Upper lobe of left lung (tissue), 6 donors: ENCODE data around the gene ZNF391. TPM values are rescaled to one million over a fixed set of nuclear protein-coding genes. Genes with fewer than 3 reads are reported as not detected.

Experiments used
- ATAC-seq, 2 donors: fragments of 200-7000 bp; cut with Tn5 transposase; one replicate each; pipeline ENCODE4 v1.9.1; 2022; ENCODE audit warnings: mild to moderate bottlenecking in 2 of 2, moderate library complexity in 2 of 2; ENCODE audit not compliant: low FRiP score in 2 of 2
- DNase-seq, 2 donors: peaks; one replicate each; pipeline ENCODE4 v3.0.0-alpha.2; 2019 to 2020
- H3K27ac ChIP-seq, 4 donors: fragments of 200-600 bp; sonication (generic); one replicate each; pipeline ENCODE4 v1.5.1; 2016 to 2019
- H3K27me3 ChIP-seq, 4 donors: fragments of 200-600 bp; sonication (generic); one replicate each; pipeline ENCODE4 v1.5.1; 2017 to 2019
- H3K36me3 ChIP-seq, 4 donors: fragments of 200-600 bp; sonication (generic); one replicate each; pipeline ENCODE4 v1.5.1; 2016 to 2019
- H3K4me1 ChIP-seq, 4 donors: fragments of 200-600 bp; sonication (generic); one replicate each; pipeline ENCODE4 v1.5.1; 2018 to 2019
- H3K4me3 ChIP-seq, 4 donors: fragments of 200-600 bp; sonication (generic); one replicate each; pipeline ENCODE4 v1.5.1; 2017 to 2019; ENCODE audit warnings: mild to moderate bottlenecking in 2 of 4, moderate library complexity in 1 of 4
- H3K9me3 ChIP-seq, 4 donors: fragments of 200-600 bp; sonication (generic); one replicate each; pipeline ENCODE4 v1.5.1; 2018 to 2019
- EP300 ChIP-seq, 4 donors: sonication (generic); formaldehyde crosslinking; IDR thresholded peaks; one replicate each; pipeline ENCODE4 v1.5.1; 2017; ENCODE audit warnings: antibody characterized with exemption in 4 of 4, control low read depth in 2 of 4
- POLR2A ChIP-seq, 4 donors: fragments of 450-650 bp; IDR thresholded peaks; one replicate each; pipeline ENCODE4 v1.5.1; 2016 to 2017; ENCODE audit warnings: antibody characterized with exemption in 4 of 4, mild to moderate bottlenecking in 2 of 4
- POLR2AphosphoS5 ChIP-seq, 2 donors: sonication (generic); formaldehyde crosslinking; IDR thresholded peaks; one replicate each; pipeline ENCODE4 v1.5.1; 2017; ENCODE audit warnings: antibody characterized with exemption in 2 of 2
- WGBS, 2 donors: methylation state at CpG; one replicate each; pipeline ENCODE4 v1.1.5; 2017 to 2018; 5-methylcytosine and 5-hydroxymethylcytosine counted together
- total RNA-seq, 6 donors: library from RNA; depleted of rRNA in 4 of 6; stranded (reverse); fragments of >200 nt in 4 of 6; gene quantifications; one replicate each; pipeline versions ENCODE4 v1.1.0 to v1.2.1, GENCODE V29; 2016 to 2021
- TF ChIP-seq, protein P1 (sequence below), 6 experiments: fragments of 450-650 bp in 4 of 6; fragments of 200-600 bp in 2 of 6; sonication (generic) in 2 of 6; IDR thresholded peaks; one replicate each; pipeline ENCODE4 v1.5.1; 2016 to 2019; ENCODE audit warnings: antibody characterized with exemption in 6 of 6
- donor health status: DM: no; HTN: no; CAD: no; lungs with moderate emphysema.
- donor health status: DM: no; HTN: yes; CAD: no; lungs with severe emphysema.

ZNF391 gene
- total RNA-seq, 6 donors from 2014 or later = 0.91 to 5.8 (median 2.4) TPM

DNA sequence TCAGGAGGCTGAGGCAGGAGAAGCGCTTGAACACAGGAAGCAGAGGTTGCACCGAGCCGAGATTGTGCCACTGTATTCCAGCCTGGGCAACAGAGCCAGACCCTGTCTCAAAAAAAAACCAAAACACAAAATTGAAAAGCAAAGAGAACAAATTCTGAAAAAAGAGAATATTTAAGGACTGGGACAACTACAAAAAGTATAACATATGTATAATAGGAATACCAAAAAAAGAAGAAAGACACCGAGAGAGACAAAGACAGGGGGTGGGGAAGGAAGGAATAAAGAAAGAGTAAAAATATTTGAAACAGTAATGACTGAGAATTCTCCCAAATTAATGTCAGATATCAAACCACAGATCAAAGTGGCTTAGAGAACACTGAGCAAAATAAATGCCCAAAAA, 5.5 kb upstream of the ZNF391 start:
- ATAC-seq = no peak
- no peaks in the 10 kb centered on the region for H3K27me3 ChIP-seq
- TF ChIP-seq POLR2A (IDR thresholded peaks at IDR 0.05) (no peak), POLR2AphosphoS5 (IDR thresholded peaks at IDR 0.05) (no peak), EP300 (IDR thresholded peaks at IDR 0.05) (no peak)
- TF ChIP-seq, protein P1, sequence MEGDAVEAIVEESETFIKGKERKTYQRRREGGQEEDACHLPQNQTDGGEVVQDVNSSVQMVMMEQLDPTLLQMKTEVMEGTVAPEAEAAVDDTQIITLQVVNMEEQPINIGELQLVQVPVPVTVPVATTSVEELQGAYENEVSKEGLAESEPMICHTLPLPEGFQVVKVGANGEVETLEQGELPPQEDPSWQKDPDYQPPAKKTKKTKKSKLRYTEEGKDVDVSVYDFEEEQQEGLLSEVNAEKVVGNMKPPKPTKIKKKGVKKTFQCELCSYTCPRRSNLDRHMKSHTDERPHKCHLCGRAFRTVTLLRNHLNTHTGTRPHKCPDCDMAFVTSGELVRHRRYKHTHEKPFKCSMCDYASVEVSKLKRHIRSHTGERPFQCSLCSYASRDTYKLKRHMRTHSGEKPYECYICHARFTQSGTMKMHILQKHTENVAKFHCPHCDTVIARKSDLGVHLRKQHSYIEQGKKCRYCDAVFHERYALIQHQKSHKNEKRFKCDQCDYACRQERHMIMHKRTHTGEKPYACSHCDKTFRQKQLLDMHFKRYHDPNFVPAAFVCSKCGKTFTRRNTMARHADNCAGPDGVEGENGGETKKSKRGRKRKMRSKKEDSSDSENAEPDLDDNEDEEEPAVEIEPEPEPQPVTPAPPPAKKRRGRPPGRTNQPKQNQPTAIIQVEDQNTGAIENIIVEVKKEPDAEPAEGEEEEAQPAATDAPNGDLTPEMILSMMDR (IDR thresholded peaks at IDR 0.05) = no peak
- H3K4me3 ChIP-seq = no peak overlapping the region
- H3K4me1 ChIP-seq = peaks cover 2 to 4% (median 3%) of the 10 kb centered on the region in 4 donors
- no peak overlapping the region for H3K27ac ChIP-seq
- no peak for DNase-seq
- 81 to 85% methylated on average over 4 of the region's 4 CpGs for WGBS, 2 donors
- H3K9me3 ChIP-seq = peaks cover 0 to 5% (median 1%) of the 10 kb centered on the region in 4 donors
- H3K36me3 ChIP-seq = no peaks in the 10 kb centered on the region

DNA sequence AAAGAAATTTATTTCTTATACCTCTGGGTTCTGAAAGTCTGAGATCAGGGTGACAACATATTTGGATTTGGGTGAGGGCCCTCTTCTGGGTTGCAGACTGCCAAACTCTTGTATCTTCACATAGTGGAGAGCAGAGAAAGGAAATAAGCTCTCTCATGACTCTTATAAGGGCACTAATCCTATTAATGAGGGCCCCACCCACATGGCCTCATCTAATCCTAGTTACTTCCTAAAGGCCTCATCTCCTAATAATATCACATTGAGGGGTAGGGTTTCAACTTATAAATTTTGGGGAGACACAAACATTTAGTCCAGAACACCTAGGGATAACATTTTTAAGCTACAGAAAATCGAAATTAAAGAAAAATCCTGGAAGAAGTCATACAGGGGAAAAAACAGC, 5.1 kb upstream of the ZNF391 start:
- H3K9me3 ChIP-seq = peaks cover 0 to 5% (median 1%) of the 10 kb centered on the region in 4 donors
- ATAC-seq (no peak), DNase-seq (no peak)
- no peaks in the 10 kb centered on the region for H3K36me3 ChIP-seq
- no peaks in the 10 kb centered on the region for H3K27me3 ChIP-seq
- peaks cover 4 to 8% (median 6%) of the 10 kb centered on the region in 4 donors for H3K4me1 ChIP-seq
- no peak overlapping the region for H3K4me3 ChIP-seq
- WGBS, 2 donors = 67 to 73% methylated on average over 1 of the region's 1 CpG
- no peak overlapping the region for H3K27ac ChIP-seq
- TF ChIP-seq POLR2A (IDR thresholded peaks at IDR 0.05) = no peak
- TF ChIP-seq, protein P1 (IDR thresholded peaks at IDR 0.05) = no peak
- TF ChIP-seq POLR2AphosphoS5 (IDR thresholded peaks at IDR 0.05) = no peak
- TF ChIP-seq EP300 (IDR thresholded peaks at IDR 0.05) = no peak

DNA sequence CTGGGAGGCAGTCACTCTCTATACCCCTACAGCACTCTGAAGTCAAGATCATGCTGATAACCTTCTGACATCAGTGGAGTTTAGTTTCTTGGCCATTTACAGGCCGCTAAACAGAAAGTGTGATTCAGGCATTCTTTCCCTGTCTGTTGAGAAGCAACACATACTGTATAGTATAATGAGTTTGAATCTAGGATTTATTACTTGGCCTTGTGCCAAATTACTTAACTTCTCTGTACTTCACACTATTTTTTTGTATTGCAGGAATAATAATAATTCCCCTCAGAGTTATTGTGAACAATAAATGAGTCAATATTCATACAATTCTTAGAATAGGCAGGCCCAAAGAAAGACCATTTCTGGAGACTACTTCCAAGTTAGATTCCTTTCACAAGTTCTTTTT, 4.1 kb downstream of the ZNF391 start:
- TF ChIP-seq EP300 (IDR thresholded peaks at IDR 0.05) = no peak
- TF ChIP-seq, protein P1 (IDR thresholded peaks at IDR 0.05) = no peak
- no peak for TF ChIP-seq POLR2AphosphoS5 (IDR thresholded peaks at IDR 0.05)
- TF ChIP-seq POLR2A (IDR thresholded peaks at IDR 0.05) = no peak
- Histone ChIP-seq H3K4me1 (peaks cover 4 to 14% (median 8%) of the 10 kb centered on the region in 4 donors), H3K36me3 (no peaks in the 10 kb centered on the region), H3K9me3 (peaks cover 0 to 5% (median 0%) of the 10 kb centered on the region in 4 donors), H3K27me3 (no peaks in the 10 kb centered on the region), H3K4me3 (no peak overlapping the region), H3K27ac (no peak overlapping the region)
- 79 to 95% methylated on average over 1 of the region's 1 CpG for WGBS, 2 donors
- no peak for ATAC-seq
- no peak for DNase-seq

DNA sequence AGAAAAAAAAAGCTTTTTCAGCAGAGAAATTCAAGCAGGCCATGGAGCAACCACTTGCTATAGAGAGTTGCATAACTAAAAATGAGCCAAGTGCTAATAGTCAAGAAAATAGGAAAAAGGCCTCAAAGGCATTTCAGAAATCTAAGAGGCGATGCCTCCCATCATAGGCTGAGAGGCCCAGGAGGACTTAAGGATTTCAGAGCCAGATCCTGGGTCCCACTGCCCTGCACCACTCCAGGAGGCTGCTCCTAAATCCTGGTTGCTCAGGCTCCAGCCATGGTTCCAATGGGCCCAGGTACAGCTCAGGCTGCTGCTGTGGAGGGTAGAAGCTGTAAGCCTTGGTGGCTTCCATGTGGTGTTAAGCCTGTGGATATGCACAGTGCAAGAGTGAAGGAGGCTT, 5.5 kb downstream of the ZNF391 start:
- H3K27me3 ChIP-seq = no peaks in the 10 kb centered on the region
- peaks cover 0 to 9% (median 5%) of the 10 kb centered on the region in 4 donors for H3K9me3 ChIP-seq
- ATAC-seq (no peak), DNase-seq (no peak)
- H3K4me1 ChIP-seq = peaks cover 0 to 8% (median 2%) of the 10 kb centered on the region in 4 donors
- no peak overlapping the region for H3K4me3 ChIP-seq
- WGBS, 2 donors = 88 to 90% methylated on average over 1 of the region's 1 CpG
- H3K36me3 ChIP-seq = no peaks in the 10 kb centered on the region
- no peak for TF ChIP-seq EP300 (IDR thresholded peaks at IDR 0.05)
- no peak for TF ChIP-seq POLR2AphosphoS5 (IDR thresholded peaks at IDR 0.05)
- TF ChIP-seq, protein P1 (IDR thresholded peaks at IDR 0.05) = no peak
- TF ChIP-seq POLR2A (IDR thresholded peaks at IDR 0.05) = no peak
- H3K27ac ChIP-seq = no peak overlapping the region
